A549 (cell line): ENCODE results near the gene TRIM54. TPM values are rescaled to one million over a fixed set of nuclear protein-coding genes. Genes with fewer than 3 reads are reported as not detected.

Experiments
- ATAC-seq, 2 experiments: fragments of 200-7000 bp in 1 of 2; fragments of >200 bp in 1 of 2; cut with Nextera tagmentation in 1 of 2; cut with Tn5 transposase in 1 of 2; 3 replicates each; pipeline versions ENCODE4 v1.8.0 to v1.9.1; 2018 to 2020; ENCODE audit warnings: mild to moderate bottlenecking in 1 of 2, moderate library complexity in 1 of 2
- CTCF ChIA-PET: fragments of 300-600 bp; sonication (Branson Sonifier 250); formaldehyde crosslinking; extraction: SDS; loops from one replicate; lab custom pipeline; 2021; ENCODE audit warnings: antibody characterized with exemption, inconsistent platforms; lab: Yijun Ruan, JAX
- POLR2A ChIA-PET: fragments of 350-600 bp; formaldehyde crosslinking; extraction: SDS; loops from one replicate; lab custom pipeline; 2021; ENCODE audit warnings: antibody characterized with exemption, inconsistent platforms; lab: Yijun Ruan, JAX
- DNase-seq, 2 experiments: peaks; one replicate each; pipeline versions ENCODE4 v3.0.0 to v3.0.0-alpha.2; 2011 to 2016; ENCODE audit warnings: low read depth in 1 of 2, low spot score in 1 of 2
- FAIRE-seq: peaks from 2 replicates; lab custom pipeline; 2011; peaks lifted over from hg19 to GRCh38; lab: Jason Lieb, UNC
- H3K27ac ChIP-seq, 2 experiments: fragments of >200 bp; sonication (Bioruptor Twin); formaldehyde crosslinking; 3 replicates each; pipeline ENCODE4 v1.5.1; 2016 to 2017
- H3K4me1 ChIP-seq: fragments of >200 bp; sonication (Bioruptor Twin); formaldehyde crosslinking; 3 replicates; pipeline ENCODE4 v1.6.1; 2016
- H3K4me2 ChIP-seq: fragments of >200 bp; sonication (Bioruptor Twin); formaldehyde crosslinking; 3 replicates; pipeline ENCODE4 v1.6.1; 2016
- H3K4me3 ChIP-seq: fragments of >200 bp; sonication (Bioruptor Twin); formaldehyde crosslinking; 3 replicates; pipeline ENCODE4 v1.5.1; 2016
- H3K9me3 ChIP-seq: fragments of >200 bp; sonication (Bioruptor Twin); formaldehyde crosslinking; 3 replicates; pipeline ENCODE4 v1.6.1; 2016
- ATOH8 ChIP-seq: fragments of 250-450 bp; sonication (Bioruptor Pico); IDR thresholded peaks from 2 replicates; pipeline ENCODE4 v1.5.0; 2020; ENCODE audit warnings: low read depth, mild to moderate bottlenecking, moderate library complexity
- CEBPB ChIP-seq, 2 experiments: fragments of >200 bp in 1 of 2; sonication (Bioruptor Twin) in 1 of 2; formaldehyde crosslinking in 1 of 2; IDR thresholded peaks; 2 replicates each; pipeline ENCODE4 v1.6.1; 2012 to 2016
- CTCF ChIP-seq: fragments of >200 bp; sonication (Bioruptor Twin); formaldehyde crosslinking; IDR thresholded peaks from 3 replicates; pipeline ENCODE4 v1.5.1; 2016
- FOSB ChIP-seq: fragments of 250-450 bp; sonication (Bioruptor Pico); IDR thresholded peaks from 2 replicates; pipeline ENCODE4 v1.5.0; 2020; ENCODE audit warnings: mild to moderate bottlenecking, moderate library complexity
- HDAC2 ChIP-seq: fragments of 200-600 bp; sonication (generic); IDR thresholded peaks from 2 replicates; pipeline ENCODE4 v1.6.1; 2016
- HOXB13 ChIP-seq: fragments of 250-450 bp; sonication (Bioruptor Pico); IDR thresholded peaks from 2 replicates; pipeline ENCODE4 v1.5.0; 2020; ENCODE audit warnings: low read depth, mild to moderate bottlenecking, moderate library complexity
- JUNB ChIP-seq: fragments of >200 bp; sonication (Bioruptor Twin); formaldehyde crosslinking; IDR thresholded peaks from 2 replicates; pipeline ENCODE4 v1.6.1; 2016
- KDM5A ChIP-seq: fragments of 200-600 bp; sonication (generic); IDR thresholded peaks from 2 replicates; pipeline ENCODE4 v1.6.1; 2016; ENCODE audit warnings: antibody characterized with exemption, mild to moderate bottlenecking
- POLR2A ChIP-seq: IDR thresholded peaks from 2 replicates; pipeline ENCODE4 v1.6.1; 2012; ENCODE audit warnings: mild to moderate bottlenecking, low read length
- POLR2AphosphoS2 ChIP-seq: conservative IDR thresholded peaks from 2 replicates; pipeline ENCODE4 v1.6.1; 2012; ENCODE audit warnings: low read length, improper control_type of control experiment, inconsistent platforms
- RCOR1 ChIP-seq: fragments of 150-350 bp; IDR thresholded peaks from 2 replicates; pipeline ENCODE4 v1.6.1; 2014; ENCODE audit warnings: antibody characterized with exemption, low read length, low read depth
- TFCP2L1 ChIP-seq: fragments of 250-450 bp; sonication (Bioruptor Pico); IDR thresholded peaks from 2 replicates; pipeline ENCODE4 v1.5.0; 2021; ENCODE audit warnings: mild to moderate bottlenecking
- USF2 ChIP-seq: fragments of 450-650 bp; IDR thresholded peaks from 2 replicates; pipeline ENCODE4 v1.6.1; 2014; ENCODE audit warnings: antibody characterized with exemption
- ZC3H11A ChIP-seq: fragments of 450-650 bp; IDR thresholded peaks from 2 replicates; pipeline ENCODE4 v1.6.1; 2014; ENCODE audit warnings: antibody characterized with exemption, mild to moderate bottlenecking
- ZNF302 ChIP-seq: fragments of 250-450 bp; sonication (Bioruptor Pico); IDR thresholded peaks from 2 replicates; pipeline ENCODE4 v1.9.0; 2021; ENCODE audit warnings: inconsistent platforms, mild to moderate bottlenecking, moderate library complexity
- WGBS: methylation state at CpG from one replicate; pipeline ENCODE4 v1.1.6; 2017; ENCODE audit errors: missing lambda C conversion rate; 5-methylcytosine and 5-hydroxymethylcytosine counted together
- polyA plus RNA-seq, 4 experiments: library from polyadenylated mRNA; depleted of rRNA in 3 of 4; stranded (reverse); fragments of >200 nt; fragmentation: RNase III in 1 of 4; extraction: RNeasy Plus Mini Kit Qiagen cat#74134 plus additional on column Dnase treatment in 1 of 4; gene quantifications; 2 replicates in 3 of 4; 3 replicates in 1 of 4; pipeline ENCODE4 v1.2.3, GENCODE V29; 2011 to 2017
- TF ChIP-seq, protein P1 (sequence below): fragments of >200 bp; sonication (Bioruptor Twin); formaldehyde crosslinking; IDR thresholded peaks from 2 replicates; pipeline ENCODE4 v1.6.1; 2016
- TF ChIP-seq, protein P2 (sequence below): fragments of 250-450 bp; sonication (Bioruptor Pico); IDR thresholded peaks from 2 replicates; pipeline ENCODE4 v1.5.0; 2021; ENCODE audit warnings: mild to moderate bottlenecking, moderate library complexity, borderline replicate concordance
- TF ChIP-seq, protein P3 (sequence below): fragments of 150-350 bp; IDR thresholded peaks from 2 replicates; pipeline ENCODE4 v1.6.1; 2014; ENCODE audit warnings: low read depth, mild to moderate bottlenecking, low read length

TRIM54 gene
- polyA plus RNA-seq, 2 of the 4 experiments (the other 2 are of a cell fraction) = 0.13 to 0.14 TPM

- no peak for TF ChIP-seq JUNB
- TF ChIP-seq ATOH8 (CRISPR knock-in tag) = no peak
- TF ChIP-seq RCOR1 = no peak
- no peak for TF ChIP-seq USF2
- no peak for TF ChIP-seq TFCP2L1 (CRISPR knock-in tag)
- TF ChIP-seq POLR2AphosphoS2 = no peak
Observed at GRCh38 chr2:27241761-27242613, 40.2 kb upstream of the TRIM54 start (continued).

- H3K4me2 ChIP-seq = no peak overlapping the region
- no peak for DNase-seq
- H3K4me1 ChIP-seq = no peaks in the 10 kb centered on the region
- no peak for TF ChIP-seq POLR2AphosphoS2
- no peak for TF ChIP-seq KDM5A
- ATAC-seq = no peak
- no peak overlapping the region for H3K27ac ChIP-seq
- H3K4me3 ChIP-seq = no peak overlapping the region
- ChIA-PET POLR2A (no interaction called here), CTCF (interaction anchor here (0.7 to 5.6 kb wide), 9 partner anchors 8 to 1965 kb away, joined by 3 to 45 read pairs (median 5); no protein-coding TSS in a partner anchor)
- no peaks in the 10 kb centered on the region for H3K9me3 ChIP-seq
- no peak for FAIRE-seq
- whole genome bisulfite sequencing = 94% methylated on average over 16 of the region's 16 CpGs
Observed at GRCh38 chr2:27242614-27242951, 39.6 kb upstream of the TRIM54 start.

DNA sequence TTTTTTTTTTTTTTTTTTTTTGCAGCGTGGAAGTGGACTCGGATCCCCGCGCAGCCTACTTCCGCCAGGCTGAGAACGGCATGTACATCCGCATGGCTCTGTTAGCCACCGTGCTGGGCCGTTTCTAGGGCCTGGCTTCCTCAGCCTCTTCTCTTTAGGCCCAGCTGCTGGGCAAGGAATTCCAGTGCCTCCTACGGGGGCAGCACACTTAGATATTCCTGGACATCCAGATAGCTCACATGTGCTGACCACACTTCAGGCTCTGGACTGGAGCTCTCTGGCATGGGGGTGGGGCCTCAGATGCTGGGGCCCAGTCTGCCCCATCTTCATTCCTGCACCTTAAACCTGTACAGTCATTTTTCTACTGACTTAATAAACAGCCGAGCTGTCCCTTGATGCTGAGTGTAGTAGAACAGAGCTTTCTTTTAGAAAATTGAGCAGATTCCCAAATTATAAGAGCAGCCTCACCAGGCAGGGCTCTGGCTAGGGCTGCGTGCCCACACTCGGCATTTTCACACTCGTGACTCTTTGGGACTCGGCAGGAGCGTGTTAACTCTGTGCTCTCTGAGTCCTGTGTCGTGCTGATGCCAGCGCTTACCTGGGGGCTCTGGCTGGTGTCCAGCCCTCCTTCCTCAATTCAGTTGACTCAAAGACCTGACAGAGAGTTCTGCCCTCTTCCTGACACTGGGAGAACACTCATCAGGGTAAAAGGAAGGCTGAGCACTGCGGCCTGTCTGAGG is 38.7 kb upstream of the TRIM54 start:
- no peak for FAIRE-seq

More for the DNA sequence above, 38.7 kb upstream of the TRIM54 start:
- no peak overlapping the region for H3K27ac ChIP-seq
- no peak for DNase-seq
- CTCF ChIA-PET = interaction anchor here (0.7 to 3.2 kb wide), 5 partner anchors 13 to 1966 kb away, joined by 3 to 23 read pairs (median 4); no protein-coding TSS in a partner anchor
- peak in 1 of 2 experiments; percentile 4; a peak in 1 of 6 replicates for ATAC-seq
- POLR2A ChIA-PET = no interaction called here
- no peak overlapping the region for H3K4me2 ChIP-seq
- TF ChIP-seq ZC3H11A (no peak), CEBPB (IDR thresholded peaks at IDR 0.05) (no peak), JUNB (no peak), HOXB13 (no peak), ZNF302 (no peak), TFCP2L1 (CRISPR knock-in tag) (no peak), HDAC2 (no peak), FOSB (CRISPR knock-in tag) (no peak), POLR2A (no peak), CTCF (no peak)
- TF ChIP-seq, protein P1, sequence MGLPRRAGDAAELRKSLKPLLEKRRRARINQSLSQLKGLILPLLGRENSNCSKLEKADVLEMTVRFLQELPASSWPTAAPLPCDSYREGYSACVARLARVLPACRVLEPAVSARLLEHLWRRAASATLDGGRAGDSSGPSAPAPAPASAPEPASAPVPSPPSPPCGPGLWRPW = no peak
- TF ChIP-seq, protein P2, sequence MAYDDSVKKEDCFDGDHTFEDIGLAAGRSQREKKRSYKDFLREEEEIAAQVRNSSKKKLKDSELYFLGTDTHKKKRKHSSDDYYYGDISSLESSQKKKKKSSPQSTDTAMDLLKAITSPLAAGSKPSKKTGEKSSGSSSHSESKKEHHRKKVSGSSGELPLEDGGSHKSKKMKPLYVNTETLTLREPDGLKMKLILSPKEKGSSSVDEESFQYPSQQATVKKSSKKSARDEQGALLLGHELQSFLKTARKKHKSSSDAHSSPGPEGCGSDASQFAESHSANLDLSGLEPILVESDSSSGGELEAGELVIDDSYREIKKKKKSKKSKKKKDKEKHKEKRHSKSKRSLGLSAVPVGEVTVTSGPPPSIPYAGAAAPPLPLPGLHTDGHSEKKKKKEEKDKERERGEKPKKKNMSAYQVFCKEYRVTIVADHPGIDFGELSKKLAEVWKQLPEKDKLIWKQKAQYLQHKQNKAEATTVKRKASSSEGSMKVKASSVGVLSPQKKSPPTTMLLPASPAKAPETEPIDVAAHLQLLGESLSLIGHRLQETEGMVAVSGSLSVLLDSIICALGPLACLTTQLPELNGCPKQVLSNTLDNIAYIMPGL (CRISPR knock-in tag) = no peak
- TF ChIP-seq, protein P3, sequence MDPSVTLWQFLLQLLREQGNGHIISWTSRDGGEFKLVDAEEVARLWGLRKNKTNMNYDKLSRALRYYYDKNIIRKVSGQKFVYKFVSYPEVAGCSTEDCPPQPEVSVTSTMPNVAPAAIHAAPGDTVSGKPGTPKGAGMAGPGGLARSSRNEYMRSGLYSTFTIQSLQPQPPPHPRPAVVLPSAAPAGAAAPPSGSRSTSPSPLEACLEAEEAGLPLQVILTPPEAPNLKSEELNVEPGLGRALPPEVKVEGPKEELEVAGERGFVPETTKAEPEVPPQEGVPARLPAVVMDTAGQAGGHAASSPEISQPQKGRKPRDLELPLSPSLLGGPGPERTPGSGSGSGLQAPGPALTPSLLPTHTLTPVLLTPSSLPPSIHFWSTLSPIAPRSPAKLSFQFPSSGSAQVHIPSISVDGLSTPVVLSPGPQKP = no peak
- H3K9me3 ChIP-seq = no peaks in the 10 kb centered on the region
- no peaks in the 10 kb centered on the region for H3K4me1 ChIP-seq
- H3K4me3 ChIP-seq = no peak overlapping the region
- 92% methylated on average over 19 of the region's 19 CpGs for WGBS
